ENCODE results near the gene PARVB. TPM values are rescaled to one million over a fixed set of nuclear protein-coding genes. Genes with fewer than 3 reads are reported as not detected.

Gene PARVB
- total and polyA plus RNA-seq, 10 of the 15 experiments (the other 5 are each of a cell fraction or from before 2014, with no cell fraction given), result 5.2 to 264 (median 76.0) TPM

DNA sequence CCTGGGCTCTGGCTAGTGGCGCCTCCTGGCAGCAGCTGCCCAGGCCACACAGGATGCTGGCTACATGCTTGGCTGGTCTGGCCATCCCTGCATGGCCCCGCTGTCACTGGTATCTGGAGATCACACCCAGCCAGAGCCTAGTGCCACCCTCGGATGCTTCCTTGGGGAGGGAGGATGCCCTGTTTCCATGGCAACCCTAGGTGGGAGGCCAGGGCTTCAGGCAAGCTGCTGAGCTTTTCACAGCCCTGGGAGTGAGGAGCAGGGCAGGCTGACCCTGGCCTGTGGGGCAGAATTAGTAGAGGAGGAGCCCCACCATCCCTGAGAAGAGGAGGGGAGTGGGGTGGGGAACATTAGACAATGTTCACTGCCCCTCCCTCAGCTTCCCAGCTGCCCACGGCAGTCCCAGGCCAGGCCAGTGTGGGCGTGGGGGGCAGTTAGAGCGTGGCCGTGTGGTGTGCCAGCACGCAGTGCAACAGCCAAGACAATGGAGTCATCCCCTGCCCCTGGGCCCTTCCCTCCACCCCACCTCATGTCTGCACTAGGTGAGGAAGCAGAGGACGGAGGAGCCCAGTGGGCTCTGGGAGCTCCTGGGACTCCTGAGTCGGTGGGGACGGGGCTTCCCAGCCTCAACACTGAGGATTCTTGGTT is 50.4 kb downstream of the PARVB start:
- no peak for FAIRE-seq

DNA sequence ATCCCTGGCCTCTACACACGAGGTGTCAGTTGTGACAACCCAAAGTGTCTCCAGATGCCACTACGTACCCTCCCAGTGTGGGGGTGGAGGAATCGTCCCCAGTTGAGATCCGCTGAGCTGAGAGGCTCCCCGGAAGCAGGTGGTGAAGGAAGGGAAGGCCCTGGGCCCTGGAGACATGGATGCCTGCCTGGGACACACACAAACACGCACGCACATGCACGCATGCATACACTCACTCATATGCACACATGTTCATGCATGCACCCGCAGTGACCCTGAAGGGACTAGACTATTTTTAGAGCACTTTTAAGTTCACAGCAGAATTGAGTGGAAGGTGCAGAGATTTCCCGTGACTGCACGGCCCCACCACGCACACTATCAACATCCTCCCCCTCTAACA is 50.9 kb downstream of the PARVB start:
- in situ Hi-C loops (cut with MboI), result no loop called here
- Histone ChIP-seq H3K36me3 (ENCODE audit: control insufficient read depth in 2 of 2, insufficient read depth in 2 of 2, low read length in 1 of 2) (peaks cover 4 to 6% of the 10 kb centered on the region in 2 experiments), H3K4me2 (ENCODE audit: control insufficient read depth, insufficient read depth) (no peak overlapping the region), H3K4me3 (no peak overlapping the region), H3K27ac (ENCODE audit: control insufficient read depth, insufficient read depth) (no peak overlapping the region), H2AFZ (ENCODE audit: control insufficient read depth, low read depth, low read length) (no peak overlapping the region), H3K4me1 (ENCODE audit: control insufficient read depth, insufficient read depth, low read length) (0 out of 2 replicates have a peak, but pooled peaks cover 2% of the 10 kb centered on the region), H3K9ac (ENCODE audit: control insufficient read depth, insufficient read depth, low read length) (no peak overlapping the region), H3K27me3 (replicated peaks in 1 of 2; ENCODE audit: control insufficient read depth in 2 of 2, insufficient read depth in 2 of 2, low read length in 1 of 2) (no peaks in the 10 kb centered on the region), H3K79me2 (ENCODE audit: control insufficient read depth, insufficient read depth, low read length) (peaks cover 47% of the 10 kb centered on the region), H3K9me3 (replicated peaks; ENCODE audit: control insufficient read depth, insufficient read depth, low read length) (no peaks in the 10 kb centered on the region), H4K20me1 (ENCODE audit: control insufficient read depth, insufficient read depth) (no peaks in the 10 kb centered on the region)
- BruUV-seq (replicated peaks), result no TSS peak
- 90% methylated on average over 12 of the region's 12 CpGs for WGBS (ENCODE audit: insufficient coverage, insufficient replicate concordance, low lambda C conversion rate, missing lambda C conversion rate)
- CTCF ChIA-PET, result interaction anchor here (0.7 to 2.3 kb wide), 2 partner anchors 11 to 81 kb away, joined by 3 to 5 read pairs; no protein-coding TSS in a partner anchor
- no peak for DNase-seq (ENCODE audit: low read depth, low spot score)
- RAD21 ChIA-PET (ENCODE audit: unreplicated experiment), result no interaction called here
- SMC1A ChIA-PET (ENCODE audit: uncharacterized antibody, unreplicated experiment), result interaction anchor here (0.5 kb wide), 1 partner anchor 60 kb away, joined by 3 read pairs; no protein-coding TSS in a partner anchor
- POLR2A ChIA-PET, result interaction anchor here (0.6 kb wide), 1 partner anchor 51 kb away, joined by 6 read pairs; the partner anchor contains the start of gene PARVB
- intact Hi-C loops (cut with micrococcal nuclease; ENCODE audit: unreplicated experiment), result no loop called here
- FAIRE-seq, result no peak
- ATAC-seq, result no peak
- TF ChIP-seq TAF1 (IDR thresholded peaks at IDR 0.05; ENCODE audit: borderline replicate concordance, low read depth, low read length), result no peak
- TF ChIP-seq FOXK2 (IDR thresholded peaks at IDR 0.05), result no peak
- no peak for TF ChIP-seq PAX8 (IDR thresholded peaks at IDR 0.05)
- no peak for TF ChIP-seq ZNF207 (IDR thresholded peaks at IDR 0.05; ENCODE audit: borderline replicate concordance)
- no peak for TF ChIP-seq PAX5 (IDR thresholded peaks at IDR 0.05; ENCODE audit: borderline replicate concordance, low read depth, low read length)
- no peak for TF ChIP-seq KAT2A (conservative IDR thresholded peaks at IDR 0.05; ENCODE audit: control insufficient read depth, low read depth, low read length)
- no peak for TF ChIP-seq ATF7 (IDR thresholded peaks at IDR 0.05; ENCODE audit: low read depth)
- TF ChIP-seq, protein P1, sequence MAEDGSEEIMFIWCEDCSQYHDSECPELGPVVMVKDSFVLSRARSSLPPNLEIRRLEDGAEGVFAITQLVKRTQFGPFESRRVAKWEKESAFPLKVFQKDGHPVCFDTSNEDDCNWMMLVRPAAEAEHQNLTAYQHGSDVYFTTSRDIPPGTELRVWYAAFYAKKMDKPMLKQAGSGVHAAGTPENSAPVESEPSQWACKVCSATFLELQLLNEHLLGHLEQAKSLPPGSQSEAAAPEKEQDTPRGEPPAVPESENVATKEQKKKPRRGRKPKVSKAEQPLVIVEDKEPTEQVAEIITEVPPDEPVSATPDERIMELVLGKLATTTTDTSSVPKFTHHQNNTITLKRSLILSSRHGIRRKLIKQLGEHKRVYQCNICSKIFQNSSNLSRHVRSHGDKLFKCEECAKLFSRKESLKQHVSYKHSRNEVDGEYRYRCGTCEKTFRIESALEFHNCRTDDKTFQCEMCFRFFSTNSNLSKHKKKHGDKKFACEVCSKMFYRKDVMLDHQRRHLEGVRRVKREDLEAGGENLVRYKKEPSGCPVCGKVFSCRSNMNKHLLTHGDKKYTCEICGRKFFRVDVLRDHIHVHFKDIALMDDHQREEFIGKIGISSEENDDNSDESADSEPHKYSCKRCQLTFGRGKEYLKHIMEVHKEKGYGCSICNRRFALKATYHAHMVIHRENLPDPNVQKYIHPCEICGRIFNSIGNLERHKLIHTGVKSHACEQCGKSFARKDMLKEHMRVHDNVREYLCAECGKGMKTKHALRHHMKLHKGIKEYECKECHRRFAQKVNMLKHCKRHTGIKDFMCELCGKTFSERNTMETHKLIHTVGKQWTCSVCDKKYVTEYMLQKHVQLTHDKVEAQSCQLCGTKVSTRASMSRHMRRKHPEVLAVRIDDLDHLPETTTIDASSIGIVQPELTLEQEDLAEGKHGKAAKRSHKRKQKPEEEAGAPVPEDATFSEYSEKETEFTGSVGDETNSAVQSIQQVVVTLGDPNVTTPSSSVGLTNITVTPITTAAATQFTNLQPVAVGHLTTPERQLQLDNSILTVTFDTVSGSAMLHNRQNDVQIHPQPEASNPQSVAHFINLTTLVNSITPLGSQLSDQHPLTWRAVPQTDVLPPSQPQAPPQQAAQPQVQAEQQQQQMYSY (CRISPR knock-in tag; IDR thresholded peaks at IDR 0.05), result no peak
- no peak for TF ChIP-seq BCL11A (IDR thresholded peaks at IDR 0.05; ENCODE audit: low read depth, low read length)
- TF ChIP-seq ETV6 (conservative IDR thresholded peaks at IDR 0.05 in 1 of 2, IDR thresholded peaks at IDR 0.05 in 1 of 2; ENCODE audit: borderline replicate concordance in 1 of 2, low read depth in 1 of 2), result no peak
- TF ChIP-seq EZH2 (IDR thresholded peaks at IDR 0.05; ENCODE audit: borderline replicate concordance, control insufficient read depth, low read depth, low read length), result no peak
- no peak for TF ChIP-seq MTA3 (IDR thresholded peaks at IDR 0.05; ENCODE audit: borderline replicate concordance, low read length)
- TF ChIP-seq IKZF1 (conservative IDR thresholded peaks at IDR 0.05), result no peak

More for the DNA sequence above, 50.4 kb downstream of the PARVB start:
- Histone ChIP-seq H3K36me3 (ENCODE audit: control insufficient read depth in 2 of 2, insufficient read depth in 2 of 2, low read length in 1 of 2) (peaks cover 4 to 6% of the 10 kb centered on the region in 2 experiments), H3K9ac (ENCODE audit: control insufficient read depth, insufficient read depth, low read length) (no peak overlapping the region), H3K79me2 (ENCODE audit: control insufficient read depth, insufficient read depth, low read length) (peaks cover 51% of the 10 kb centered on the region), H3K4me3 (no peak overlapping the region), H3K27me3 (replicated peaks in 1 of 2; ENCODE audit: control insufficient read depth in 2 of 2, insufficient read depth in 2 of 2, low read length in 1 of 2) (no peaks in the 10 kb centered on the region), H3K4me1 (ENCODE audit: control insufficient read depth, insufficient read depth, low read length) (0 out of 2 replicates have a peak, but pooled peaks cover 3% of the 10 kb centered on the region), H4K20me1 (ENCODE audit: control insufficient read depth, insufficient read depth) (no peaks in the 10 kb centered on the region), H3K4me2 (ENCODE audit: control insufficient read depth, insufficient read depth) (no peak overlapping the region), H2AFZ (ENCODE audit: control insufficient read depth, low read depth, low read length) (no peak overlapping the region), H3K9me3 (replicated peaks; ENCODE audit: control insufficient read depth, insufficient read depth, low read length) (no peaks in the 10 kb centered on the region), H3K27ac (ENCODE audit: control insufficient read depth, insufficient read depth) (no peak overlapping the region)
- no peak for TF ChIP-seq SMAD1 (IDR thresholded peaks at IDR 0.05; ENCODE audit: low read depth, partially characterized antibody)
- in situ Hi-C loops (cut with MboI) (no loop called here), intact Hi-C loops (cut with micrococcal nuclease; ENCODE audit: unreplicated experiment) (no loop called here)
- RAD21 ChIA-PET (ENCODE audit: unreplicated experiment), result no interaction called here
- CTCF ChIA-PET, result interaction anchor here (0.7 to 2.3 kb wide), 2 partner anchors 11 to 81 kb away, joined by 3 to 5 read pairs; no protein-coding TSS in a partner anchor
- BruUV-seq (replicated peaks), result no TSS peak
- 62% methylated on average over 11 of the region's 11 CpGs for WGBS (ENCODE audit: insufficient coverage, insufficient replicate concordance, low lambda C conversion rate, missing lambda C conversion rate)
- POLR2A ChIA-PET, result interaction anchor here (0.6 kb wide), 1 partner anchor 50 kb away, joined by 6 read pairs; the partner anchor contains the start of gene PARVB
- SMC1A ChIA-PET (ENCODE audit: uncharacterized antibody, unreplicated experiment), result interaction anchor here (0.5 kb wide), 1 partner anchor 59 kb away, joined by 3 read pairs; no protein-coding TSS in a partner anchor
- ATAC-seq (no peak), DNase-seq (ENCODE audit: low read depth, low spot score) (no peak)

Data from GM12878 (cell line).